Peyer's patch (tissue), 4 donors: ENCODE results near the gene CD68.

Experiments
- CTCF ChIP-seq, 6 experiments: fragments of 450-650 bp in 4 of 6; fragments of 200-600 bp in 2 of 6; sonication (generic) in 1 of 6; IDR thresholded peaks; one replicate each; pipeline ENCODE4 v1.5.1; 2017 to 2019; ENCODE audit warnings: antibody characterized with exemption in 6 of 6, mild to moderate bottlenecking in 3 of 6, moderate library complexity in 1 of 6
- POLR2A ChIP-seq, 2 donors: fragments of 450-650 bp; IDR thresholded peaks; one replicate each; pipeline ENCODE4 v1.5.1; 2017; ENCODE audit warnings: antibody characterized with exemption in 2 of 2, mild to moderate bottlenecking in 2 of 2, moderate library complexity in 2 of 2

DNA sequence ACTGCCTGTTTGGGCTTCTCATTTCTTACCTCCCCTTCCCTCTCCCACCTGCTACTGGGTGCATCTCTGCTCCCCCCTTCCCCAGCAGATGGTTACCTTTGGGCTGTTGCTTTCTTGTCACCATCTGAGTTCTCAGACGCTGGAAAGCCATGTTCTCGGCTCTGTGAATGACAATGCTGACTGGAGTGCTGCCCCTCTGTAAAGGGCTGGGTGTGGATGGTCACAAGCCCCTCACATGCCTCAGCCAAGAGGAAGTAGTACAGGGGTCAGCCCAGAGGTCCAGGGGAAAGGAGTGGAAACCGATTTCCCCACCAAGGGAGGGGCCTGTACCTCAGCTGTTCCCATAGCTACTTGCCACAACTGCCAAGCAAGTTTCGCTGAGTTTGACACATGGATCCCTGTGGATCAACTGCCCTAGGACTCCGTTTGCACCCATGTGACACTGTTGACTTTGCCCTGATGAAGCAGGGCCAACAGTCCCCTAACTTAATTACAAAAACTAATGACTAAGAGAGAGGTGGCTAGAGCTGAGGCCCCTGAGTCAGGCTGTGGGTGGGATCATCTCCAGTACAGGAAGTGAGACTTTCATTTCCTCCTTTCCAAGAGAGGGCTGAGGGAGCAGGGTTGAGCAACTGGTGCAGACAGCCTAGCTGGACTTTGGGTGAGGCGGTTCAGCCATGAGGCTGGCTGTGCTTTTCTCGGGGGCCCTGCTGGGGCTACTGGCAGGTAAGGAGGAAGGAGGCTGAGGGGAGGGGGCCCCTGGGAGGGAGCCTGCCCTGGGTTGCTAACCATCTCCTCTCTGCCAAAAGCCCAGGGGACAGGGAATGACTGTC is at the start of gene CD68:
- TF ChIP-seq CTCF (IDR thresholded peaks at IDR 0.05) (no peak), POLR2A (IDR thresholded peaks at IDR 0.05) (peak; percentile 89 to 95)
